Stimulated activated CD4-positive, alpha-beta T cell treated with anti-CD3 and anti-CD28 coated beads, Interleukin-4, amount 100 ng/mL, for 48 hours (primary cell): Measurements from ENCODE around the gene FGFR1OP2.

Source experiments
- DNase-seq, 2 donors: peaks; one replicate each; pipeline ENCODE4 v3.0.0-alpha.2; 2020; ENCODE audit warnings: low read depth in 2 of 2

Gene FGFR1OP2

GRCh38 chr12:27003421-27004381 lies 65.4 kb downstream of the FGFR1OP2 start:
- no peak for DNase-seq

- DNase-seq = no peak
These were observed 67.2 kb downstream of the FGFR1OP2 start for GRCh38 chr12:27005495-27005894.

GRCh38 chr12:27006797-27007467 lies 68.7 kb downstream of the FGFR1OP2 start:
- DNase-seq = no peak

DNA sequence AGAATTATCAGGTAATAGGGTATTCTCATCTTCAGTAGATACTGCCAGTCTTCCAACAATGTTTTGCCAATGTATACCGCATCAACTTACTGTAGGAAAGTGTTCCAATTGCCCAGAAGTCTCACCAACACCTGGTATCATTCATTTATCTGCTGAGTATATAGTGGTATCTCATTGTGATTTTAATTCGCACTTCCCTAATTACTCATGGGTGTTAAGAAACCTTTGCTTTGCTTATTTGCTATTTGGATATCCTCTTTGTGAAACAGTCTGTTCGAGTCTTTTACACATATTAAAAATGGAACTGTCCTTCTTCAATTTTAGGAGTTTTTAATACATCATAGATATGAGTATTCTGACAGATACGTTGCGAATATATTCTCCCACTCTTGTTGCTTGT lies 69.8 kb downstream of the FGFR1OP2 start:
- DNase-seq = no peak

DNA sequence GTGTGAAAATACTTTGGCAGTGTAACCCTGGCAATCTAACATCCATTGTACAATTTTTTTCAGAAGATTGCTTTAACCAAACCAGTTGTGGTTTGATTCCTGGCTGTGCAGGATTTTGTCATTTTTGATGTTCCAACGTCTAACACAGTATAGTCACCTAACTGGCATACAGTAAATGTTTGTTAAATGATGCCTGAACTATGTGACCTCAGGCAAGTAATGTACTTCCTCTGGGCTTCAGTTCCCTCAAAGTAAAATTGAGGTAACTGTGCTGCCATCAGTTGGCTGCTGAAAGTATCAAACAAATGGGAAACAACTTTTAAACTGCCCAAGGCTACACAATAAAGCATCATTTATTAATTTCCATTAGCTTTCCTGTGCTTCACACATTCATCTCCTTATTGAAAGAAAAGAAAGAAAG lies 71.6 kb downstream of the FGFR1OP2 start:
- no peak for DNase-seq

- no peak for DNase-seq
These were observed 74.1 kb downstream of the FGFR1OP2 start for GRCh38 chr12:27012239-27012981.

DNA sequence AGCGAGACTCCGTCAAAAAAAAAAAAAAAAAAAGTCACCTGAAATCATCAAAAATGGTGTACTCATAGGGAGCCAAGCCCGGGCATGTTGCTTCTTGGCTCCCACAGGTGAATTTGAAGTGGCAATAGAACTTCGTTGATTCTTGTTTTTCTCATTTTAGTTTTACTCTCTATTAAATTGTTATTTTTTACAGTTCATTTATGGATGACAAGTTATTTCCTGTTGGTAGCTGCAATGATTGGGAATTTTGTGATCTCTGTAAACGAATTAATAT lies 74.6 kb downstream of the FGFR1OP2 start:
- no peak for DNase-seq

GRCh38 chr12:27013611-27014084 lies 75.4 kb downstream of the FGFR1OP2 start:
- no peak for DNase-seq

DNA sequence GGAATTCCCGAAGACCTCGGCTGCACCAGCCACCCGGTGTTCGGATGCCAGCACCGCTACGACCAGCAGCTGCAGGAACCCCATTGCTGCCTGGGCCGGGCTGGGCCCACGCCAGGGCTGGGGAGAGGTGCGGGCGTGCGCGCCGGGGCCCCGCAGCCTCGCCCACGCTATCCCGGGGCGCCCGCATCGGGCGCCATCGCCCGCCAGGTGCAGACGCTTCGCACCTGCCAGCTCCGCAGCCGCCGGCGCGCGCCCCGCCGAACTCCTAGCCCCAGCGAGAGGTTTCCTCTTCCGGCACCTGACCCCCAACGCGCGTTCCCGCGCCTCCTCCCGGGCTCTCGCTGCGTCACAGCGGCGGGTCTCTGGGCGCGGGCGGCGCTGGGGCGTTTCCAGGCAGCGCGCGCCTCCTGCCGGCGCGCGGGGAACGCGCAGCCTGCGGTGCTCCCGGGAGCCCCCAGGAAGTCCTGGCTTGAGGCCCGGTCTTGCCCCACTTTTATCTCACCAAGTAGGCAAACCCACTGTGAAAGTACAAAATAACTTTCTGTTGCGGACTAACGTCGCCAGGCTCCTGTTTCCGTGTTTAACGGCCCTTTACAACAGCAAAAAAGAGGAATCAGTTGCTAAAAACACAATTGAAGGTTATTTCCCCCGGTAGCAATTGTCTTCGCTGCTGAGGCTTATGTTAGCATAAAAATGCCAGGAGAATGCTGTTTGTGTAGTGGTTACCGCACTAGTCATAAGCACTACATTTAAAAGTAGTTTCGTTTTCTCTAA lies 76.0 kb downstream of the FGFR1OP2 start, which contains the start of gene TM7SF3:
Gene TM7SF3 (minus strand): TSS at position 300 of the 774 bp plus-strand sequence. CDS start 216 bp downstream, at position 84.
- peak; percentile 87 to 92 for DNase-seq

DNA sequence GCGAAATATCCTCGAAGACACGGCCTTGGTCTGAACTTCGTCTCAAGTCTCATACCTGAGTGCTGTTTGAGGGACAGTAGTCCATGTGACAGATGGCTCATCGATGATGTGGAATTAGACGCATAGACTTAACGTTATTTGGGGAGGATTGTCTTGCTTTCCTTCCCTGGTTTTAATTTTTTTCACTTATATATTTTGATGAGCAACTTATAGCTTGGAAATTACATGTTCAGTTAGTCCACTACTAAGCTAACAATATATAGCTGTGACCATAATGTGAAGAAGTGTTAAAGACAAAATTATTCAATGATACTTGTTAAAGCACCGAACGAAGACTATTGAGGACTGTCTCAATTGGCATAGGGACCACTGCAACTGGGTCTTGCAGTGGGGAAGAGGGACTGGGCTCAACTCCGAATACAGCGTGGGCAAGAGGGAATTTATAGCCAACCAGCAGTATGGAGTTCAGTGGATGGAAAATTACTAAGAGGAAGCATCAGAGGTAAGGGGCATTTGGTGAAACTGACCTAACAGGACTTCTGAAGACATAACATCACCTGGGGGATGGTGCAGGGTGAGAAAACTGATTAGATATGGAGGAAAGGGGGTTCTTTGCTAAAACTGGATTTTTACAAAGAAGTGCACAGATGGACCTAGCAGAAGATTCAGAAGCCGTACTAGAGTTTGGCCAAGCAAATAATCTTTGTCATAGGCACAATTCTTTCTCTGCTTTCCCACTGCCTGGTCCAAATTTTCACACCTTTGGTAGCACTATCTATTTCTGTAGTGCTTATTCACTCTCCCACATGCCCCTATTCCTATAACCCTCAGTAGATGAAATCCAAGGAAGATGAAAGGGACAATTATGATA lies 76.8 kb downstream of the FGFR1OP2 start:
- DNase-seq = no peak

GRCh38 chr12:27015730-27016076 lies 77.4 kb downstream of the FGFR1OP2 start:
- no peak for DNase-seq
